Hepatocyte (in vitro differentiated cells): ENCODE data around the gene TFAP2A. TPM values are rescaled to one million over a fixed set of nuclear protein-coding genes. Genes with fewer than 3 reads are reported as not detected.

Source experiments
- DNase-seq: peaks from one replicate; pipeline ENCODE4 v3.0.0-alpha.2; 2016; ENCODE audit warnings: low spot score
- H2AFZ ChIP-seq: fragments of 200-600 bp; sonication (generic); 2 replicates; pipeline ENCODE4 v1.6.0; 2016; ENCODE audit warnings: antibody characterized with exemption, mild to moderate bottlenecking
- H3K27ac ChIP-seq: fragments of 200-600 bp; sonication (generic); 2 replicates; pipeline ENCODE4 v1.5.1; 2016; ENCODE audit warnings: mild to moderate bottlenecking
- H3K27me3 ChIP-seq: fragments of 200-600 bp; sonication (generic); 2 replicates; pipeline ENCODE4 v1.6.1; 2016
- H3K36me3 ChIP-seq: fragments of 200-600 bp; sonication (generic); replicated peaks from 2 replicates; pipeline ENCODE4 v1.5.1; 2016; ENCODE audit warnings: low read depth; ENCODE audit not compliant: insufficient read depth
- H3K4me1 ChIP-seq: fragments of 200-600 bp; sonication (generic); 2 replicates; pipeline ENCODE4 v1.5.1; 2016; ENCODE audit warnings: mild to moderate bottlenecking, moderate library complexity; ENCODE audit not compliant: insufficient read depth
- H3K4me2 ChIP-seq: fragments of 200-600 bp; sonication (generic); 2 replicates; pipeline ENCODE4 v1.6.0; 2016
- H3K4me3 ChIP-seq: fragments of 200-600 bp; sonication (generic); 2 replicates; pipeline ENCODE4 v1.5.1; 2016; ENCODE audit warnings: mild to moderate bottlenecking
- H3K79me2 ChIP-seq: fragments of 200-600 bp; sonication (generic); 2 replicates; pipeline ENCODE4 v1.6.0; 2017; ENCODE audit warnings: mild to moderate bottlenecking
- H3K9me2 ChIP-seq: fragments of 200-600 bp; sonication (generic); replicated peaks from 2 replicates; pipeline ENCODE4 v1.6.0; 2017; ENCODE audit warnings: mild to moderate bottlenecking; ENCODE audit not compliant: insufficient read depth
- H3K9me3 ChIP-seq: fragments of 200-600 bp; sonication (generic); 2 replicates; pipeline ENCODE4 v1.5.1; 2016; ENCODE audit warnings: low read depth, mild to moderate bottlenecking
- H4K20me1 ChIP-seq: fragments of 200-600 bp; sonication (generic); 2 replicates; pipeline ENCODE4 v1.6.0; 2016; ENCODE audit warnings: mild to moderate bottlenecking; ENCODE audit not compliant: insufficient read depth, poor library complexity, severe bottlenecking
- EZH2 ChIP-seq: fragments of 200-600 bp; sonication (generic); IDR thresholded peaks from 2 replicates; pipeline ENCODE4 v1.6.1; 2016; ENCODE audit warnings: antibody characterized with exemption, mild to moderate bottlenecking, borderline replicate concordance
- EZH2phosphoT487 ChIP-seq: fragments of 200-600 bp; sonication (generic); IDR thresholded peaks from one replicate; pipeline ENCODE4 v1.6.1; 2018; ENCODE audit warnings: antibody characterized with exemption, mild to moderate bottlenecking, low read depth, moderate library complexity; ENCODE audit not compliant: unreplicated experiment, severe bottlenecking
- whole genome bisulfite sequencing: methylation state at CpG from one replicate; pipeline ENCODE4 v1.1.6; 2016; ENCODE audit warnings: low lambda C conversion rate; ENCODE audit errors: missing lambda C conversion rate; 5-methylcytosine and 5-hydroxymethylcytosine counted together
- polyA plus RNA-seq: library from polyadenylated mRNA; unstranded; fragments of >200 nt; fragmentation: Nextera tagmentation; extraction: Ambion mirVana; gene quantifications from 2 replicates; pipeline ENCODE4 v1.2.1, GENCODE V29; 2016
- total RNA-seq: library from RNA; depleted of rRNA; stranded (reverse); fragments of >200 nt; gene quantifications from 2 replicates; pipeline ENCODE4 v1.2.3, GENCODE V29; 2014
- TF ChIP-seq, protein P1 (sequence below): fragments of 200-600 bp; sonication (generic); IDR thresholded peaks from 2 replicates; pipeline ENCODE4 v1.5.1; 2016; ENCODE audit warnings: antibody characterized with exemption, mild to moderate bottlenecking; ENCODE audit not compliant: poor library complexity

TFAP2A gene
- total and polyA plus RNA-seq, 2 experiments from 2014 or later = 6.2 to 14.9 TPM

DNA sequence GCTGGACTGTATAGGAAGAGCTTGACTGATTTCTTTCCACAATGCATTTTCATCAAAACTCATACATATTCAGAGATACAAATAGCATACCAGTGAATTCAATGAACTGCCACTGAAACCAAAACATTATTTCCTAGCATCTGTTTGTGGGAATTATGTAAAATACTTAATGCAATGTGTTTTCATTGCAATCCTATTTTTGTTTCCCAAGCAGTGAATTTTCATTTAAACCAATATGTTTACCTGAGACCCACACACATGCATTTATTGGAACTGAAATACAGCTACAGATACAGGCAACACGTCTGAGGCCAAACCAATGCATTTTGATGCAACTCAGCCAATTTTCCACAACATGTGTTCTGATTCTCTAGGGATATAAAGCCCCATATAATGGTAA is 33.2 kb upstream of the TFAP2A start:
- Histone ChIP-seq H3K36me3 (no peaks in the 10 kb centered on the region), H3K9me2 (no peaks in the 10 kb centered on the region), H2AFZ (no peak overlapping the region), H3K9me3 (no peaks in the 10 kb centered on the region), H4K20me1 (no peaks in the 10 kb centered on the region), H3K4me3 (no peak overlapping the region), H3K79me2 (no peaks in the 10 kb centered on the region), H3K4me2 (no peak overlapping the region), H3K27me3 (no peaks in the 10 kb centered on the region), H3K4me1 (no peaks in the 10 kb centered on the region), H3K27ac (no peak overlapping the region)
- TF ChIP-seq, protein P1, sequence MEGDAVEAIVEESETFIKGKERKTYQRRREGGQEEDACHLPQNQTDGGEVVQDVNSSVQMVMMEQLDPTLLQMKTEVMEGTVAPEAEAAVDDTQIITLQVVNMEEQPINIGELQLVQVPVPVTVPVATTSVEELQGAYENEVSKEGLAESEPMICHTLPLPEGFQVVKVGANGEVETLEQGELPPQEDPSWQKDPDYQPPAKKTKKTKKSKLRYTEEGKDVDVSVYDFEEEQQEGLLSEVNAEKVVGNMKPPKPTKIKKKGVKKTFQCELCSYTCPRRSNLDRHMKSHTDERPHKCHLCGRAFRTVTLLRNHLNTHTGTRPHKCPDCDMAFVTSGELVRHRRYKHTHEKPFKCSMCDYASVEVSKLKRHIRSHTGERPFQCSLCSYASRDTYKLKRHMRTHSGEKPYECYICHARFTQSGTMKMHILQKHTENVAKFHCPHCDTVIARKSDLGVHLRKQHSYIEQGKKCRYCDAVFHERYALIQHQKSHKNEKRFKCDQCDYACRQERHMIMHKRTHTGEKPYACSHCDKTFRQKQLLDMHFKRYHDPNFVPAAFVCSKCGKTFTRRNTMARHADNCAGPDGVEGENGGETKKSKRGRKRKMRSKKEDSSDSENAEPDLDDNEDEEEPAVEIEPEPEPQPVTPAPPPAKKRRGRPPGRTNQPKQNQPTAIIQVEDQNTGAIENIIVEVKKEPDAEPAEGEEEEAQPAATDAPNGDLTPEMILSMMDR = no peak
- TF ChIP-seq EZH2phosphoT487 (no peak), EZH2 (no peak)
- no peak for DNase-seq
- 69% methylated on average over 1 of the region's 1 CpG for WGBS

DNA sequence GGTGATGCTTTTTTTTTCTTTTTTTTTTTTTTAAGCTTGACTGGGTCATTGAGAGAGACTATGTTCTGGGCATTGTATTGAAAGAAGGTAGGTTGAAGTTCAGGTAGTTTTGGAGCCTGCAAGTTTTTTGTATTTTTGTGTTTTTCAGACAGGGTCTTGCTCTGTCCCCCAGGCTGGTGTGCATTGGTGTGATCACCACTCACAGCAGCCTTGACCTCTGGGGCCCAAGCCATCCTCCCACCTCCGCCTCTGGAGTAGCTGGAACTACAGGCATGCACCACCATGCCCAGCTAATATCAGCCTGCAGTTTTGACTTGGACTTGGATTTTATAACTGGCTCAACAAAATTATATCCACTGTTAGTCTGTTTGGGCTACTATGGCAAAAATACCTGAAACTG is 31.7 kb upstream of the TFAP2A start:
- no peak overlapping the region for H2AFZ ChIP-seq
- TF ChIP-seq, protein P1 = no peak
- TF ChIP-seq EZH2 (no peak), EZH2phosphoT487 (no peak)
- H3K27me3 ChIP-seq = no peaks in the 10 kb centered on the region
- no peaks in the 10 kb centered on the region for H3K9me3 ChIP-seq
- no peak overlapping the region for H3K4me2 ChIP-seq
- no peaks in the 10 kb centered on the region for H3K9me2 ChIP-seq
- H3K27ac ChIP-seq = no peak overlapping the region
- no peaks in the 10 kb centered on the region for H3K79me2 ChIP-seq
- 83% methylated on average over 1 of the region's 1 CpG for WGBS
- no peaks in the 10 kb centered on the region for H4K20me1 ChIP-seq
- peaks cover 7% of the 10 kb centered on the region for H3K4me1 ChIP-seq
- H3K36me3 ChIP-seq = no peaks in the 10 kb centered on the region
- H3K4me3 ChIP-seq = no peak overlapping the region
- DNase-seq = no peak

DNA sequence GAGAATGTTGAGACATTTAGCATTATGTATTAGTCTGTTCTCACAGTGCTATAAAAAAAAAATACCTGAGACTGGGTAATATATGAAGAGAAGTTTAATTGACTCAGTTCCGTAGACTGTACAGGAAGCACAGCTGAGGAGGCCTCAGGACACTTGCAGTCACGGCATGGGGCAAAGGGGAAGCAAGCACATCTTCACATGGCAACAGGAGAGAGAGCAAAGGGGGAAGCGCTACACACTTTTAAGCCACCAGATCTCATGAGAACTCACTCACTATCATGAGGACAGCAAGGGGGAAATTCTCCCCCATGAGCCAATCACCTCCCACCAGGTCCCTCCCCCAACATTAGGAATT is 26.8 kb upstream of the TFAP2A start:
- Histone ChIP-seq H3K27me3 (no peaks in the 10 kb centered on the region), H3K9me3 (no peaks in the 10 kb centered on the region), H4K20me1 (no peaks in the 10 kb centered on the region), H3K79me2 (no peaks in the 10 kb centered on the region), H2AFZ (no peak overlapping the region), H3K36me3 (no peaks in the 10 kb centered on the region), H3K4me3 (no peak overlapping the region), H3K9me2 (no peaks in the 10 kb centered on the region), H3K4me2 (peak overlapping the region; percentile 34), H3K27ac (peak overlapping the region; percentile 94), H3K4me1 (peaks cover 8% of the 10 kb centered on the region)
- 88% methylated on average over 3 of the region's 3 CpGs for WGBS
- DNase-seq = no peak
- TF ChIP-seq, protein P1 = no peak
- TF ChIP-seq EZH2 (no peak), EZH2phosphoT487 (no peak)
